A549 treated with AZD9567 at 1 μM for 4 hours (cell line): ENCODE results near the gene DDX18. TPM values are rescaled to one million over a fixed set of nuclear protein-coding genes. Genes with fewer than 3 reads are reported as not detected.

Experiments used
- total RNA-seq: library from RNA; stranded (reverse); fragments of 200-300 nt; extraction: Qiagen RNA extraction; gene quantifications from 5 replicates; pipeline ENCODE4 v1.2.3, GENCODE V29; 2022; ENCODE audit not compliant: insufficient read depth

Gene DDX18
- total RNA-seq = 62.8 to 111 TPM (median 67.6 TPM) in 5 replicates

DNA sequence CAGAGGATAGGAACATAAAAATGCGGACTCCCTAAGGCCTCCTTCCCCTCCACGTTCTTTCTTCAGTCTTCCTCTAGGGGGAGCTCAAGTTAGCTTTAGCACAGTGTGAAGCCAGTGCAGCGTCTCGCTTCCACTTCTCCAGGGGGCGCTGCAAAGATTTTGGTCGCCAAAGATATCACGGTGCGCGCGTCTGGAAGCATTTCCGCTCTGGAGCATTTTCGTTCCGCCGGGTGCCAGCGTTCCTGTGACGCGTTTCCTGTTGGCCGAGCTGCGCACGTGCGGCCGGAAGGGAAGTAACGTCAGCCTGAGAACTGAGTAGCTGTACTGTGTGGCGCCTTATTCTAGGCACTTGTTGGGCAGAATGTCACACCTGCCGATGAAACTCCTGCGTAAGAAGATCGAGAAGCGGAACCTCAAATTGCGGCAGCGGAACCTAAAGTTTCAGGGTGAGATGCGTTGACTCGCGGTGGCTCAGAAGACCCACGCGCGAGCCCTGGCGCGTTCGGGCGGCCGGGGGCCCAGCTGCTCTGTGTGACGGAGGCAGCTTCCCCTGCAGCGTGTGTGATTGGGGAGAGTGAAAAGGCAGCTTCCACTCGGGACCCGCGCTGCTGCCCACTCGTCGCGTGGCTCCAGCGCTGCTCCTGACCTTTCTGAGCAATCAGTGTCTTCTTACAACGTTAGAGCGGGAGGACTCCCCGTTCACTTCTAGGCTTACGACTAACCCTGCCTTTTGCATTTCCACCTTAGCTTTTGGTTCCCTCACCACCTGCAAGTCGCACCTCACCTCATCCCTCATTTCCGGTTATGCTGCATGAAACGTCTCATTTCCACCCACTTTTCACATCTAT, at the start of gene DDX18:
TSS of gene DDX18 (plus strand) at position 275 of the 848 bp plus-strand sequence. CDS start at position 362, 87 bp downstream.

Other genes starting within 250 kb of the DDX18 start
- 12.0 to 42.6 TPM (median 14.6 TPM) in 5 replicates for gene CCDC93, start 199.4 kb downstream of the DDX18 start, total RNA-seq